HG03095 (cell line): ENCODE results near the gene HAS3.
A peak's percentile ranks its signal among the peaks of the same experiment; 100 is the strongest.
"Not testable (repeated sequence)": the region's sequence is repeated elsewhere in the genome, so short reads cannot be mapped to it uniquely, and the experiment has no call there.

Experiments used
- ATAC-seq: cut with Tn5 transposase; IDR thresholded peaks from one replicate; pipeline ENCODE4 v1.9.1; 2021; ENCODE audit warnings: moderate library complexity; ENCODE audit not compliant: unreplicated experiment

HAS3 gene

GRCh38 chr16:69115837-69116236, 10.4 kb downstream of the HAS3 start:
- ATAC-seq = no peak

GRCh38 chr16:69116256-69116875, 10.9 kb downstream of the HAS3 start:
- ATAC-seq = no peak

GRCh38 chr16:69116906-69117305, 11.5 kb downstream of the HAS3 start:
- no peak for ATAC-seq

DNA sequence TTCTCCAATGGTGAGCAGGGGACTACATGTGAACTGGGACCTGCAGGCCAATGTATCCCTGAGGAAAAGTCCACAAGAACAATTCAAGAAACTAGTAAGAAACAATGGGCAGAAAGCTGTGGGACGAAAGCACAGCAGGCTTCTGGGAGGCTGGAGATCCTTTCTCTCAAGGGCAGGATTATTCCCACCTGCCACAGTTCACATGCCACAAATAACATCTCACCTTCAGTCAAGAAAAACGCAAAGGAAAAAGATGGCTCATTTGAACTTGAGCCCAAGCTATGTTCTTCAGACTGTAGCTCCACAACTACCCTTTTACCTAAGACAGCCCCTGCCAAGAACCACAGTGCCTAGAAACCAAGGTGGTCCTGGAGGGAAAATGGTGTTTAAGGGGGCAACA, 13.0 kb downstream of the HAS3 start:
- ATAC-seq = no peak

GRCh38 chr16:69118994-69119393, 13.5 kb downstream of the HAS3 start:
- no peak for ATAC-seq

DNA sequence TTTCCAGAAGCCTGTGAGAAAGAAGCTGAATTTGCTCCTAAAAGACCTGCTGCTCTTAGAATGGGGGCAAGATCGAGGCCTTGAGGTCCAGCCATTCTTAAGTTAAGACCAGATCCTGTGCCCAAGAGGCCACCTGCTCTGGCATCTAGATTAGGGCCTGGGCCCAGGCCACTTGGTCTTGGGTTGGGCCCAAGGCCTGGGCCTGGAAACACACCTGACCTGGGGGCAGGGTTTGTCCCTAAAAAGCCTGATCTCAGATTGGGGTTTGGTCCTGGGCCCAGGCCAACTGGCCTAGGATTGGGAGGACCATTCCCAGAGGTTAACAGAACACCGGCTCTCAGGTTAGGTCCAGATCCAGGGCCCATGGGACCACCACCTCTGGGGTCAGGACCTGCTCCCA, 14.1 kb downstream of the HAS3 start:
- ATAC-seq = no peak

DNA sequence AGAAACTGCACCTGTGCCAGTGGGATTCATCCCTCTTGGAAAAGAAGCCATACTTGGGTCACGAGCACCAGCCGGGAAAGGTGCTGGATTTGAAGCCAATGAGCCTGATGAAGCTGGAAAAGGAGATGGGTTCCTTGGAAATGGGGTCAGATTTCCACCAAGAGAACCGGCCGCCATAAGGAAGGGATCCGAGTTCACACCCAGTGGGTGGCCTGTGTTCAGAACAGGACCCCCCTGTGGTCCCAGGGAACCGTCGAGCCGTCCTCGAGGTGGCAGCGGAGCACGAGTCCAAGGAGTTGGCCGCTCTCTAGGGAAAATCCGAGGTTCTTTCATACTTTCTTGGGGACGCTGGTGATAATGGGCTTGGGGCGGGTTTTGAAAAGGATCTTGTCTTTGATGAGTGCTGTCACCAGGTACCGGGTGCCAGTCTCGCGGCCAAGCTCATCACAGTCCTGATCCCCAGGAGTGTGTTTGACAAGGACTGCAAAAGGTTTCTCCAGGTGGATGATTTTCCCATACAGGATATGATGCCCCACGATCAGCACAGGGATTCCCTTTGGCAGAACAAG, 14.7 kb downstream of the HAS3 start:
- no peak for ATAC-seq

- no peak for ATAC-seq
Observed at GRCh38 chr16:69123910-69124309, 18.5 kb downstream of the HAS3 start.

GRCh38 chr16:69124406-69124805, 19.0 kb downstream of the HAS3 start:
- not testable (repeated sequence) for ATAC-seq

DNA sequence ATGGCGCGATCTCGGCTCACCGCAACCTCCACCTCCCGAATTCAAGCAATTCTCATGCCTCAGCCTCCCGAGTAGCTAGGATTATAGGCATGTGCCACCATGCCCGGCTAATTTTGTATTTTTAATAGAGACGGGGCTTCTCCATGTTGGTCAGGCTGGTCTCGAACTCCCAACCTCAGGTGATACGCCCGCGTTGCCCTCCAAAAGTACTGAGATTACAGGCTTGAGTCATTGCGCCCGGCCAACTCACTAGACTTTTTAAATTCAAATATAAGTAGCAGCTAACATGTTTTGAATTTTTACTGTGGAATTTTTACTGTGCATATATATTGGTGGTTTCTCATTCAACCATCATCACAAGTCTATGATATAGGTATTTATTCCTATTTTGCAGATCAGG, 19.5 kb downstream of the HAS3 start:
- not testable (repeated sequence) for ATAC-seq

DNA sequence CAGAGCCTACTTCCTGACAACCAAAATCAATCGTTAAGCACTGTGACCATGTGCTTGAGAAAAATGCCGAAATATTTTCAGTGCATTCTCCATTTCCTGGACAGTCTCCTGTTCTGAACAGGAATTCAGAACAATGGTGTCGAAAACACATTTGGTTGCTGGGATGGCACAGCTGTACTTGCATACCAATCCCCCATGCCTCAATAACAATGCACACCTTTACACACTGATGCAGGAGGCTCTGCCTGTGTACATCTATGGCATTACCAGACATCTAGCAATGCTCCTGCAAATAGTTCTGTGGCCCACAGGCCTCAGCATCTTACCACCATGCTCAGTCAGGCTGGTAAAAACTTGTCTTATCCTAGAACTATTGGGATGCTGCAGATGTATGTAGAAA, 20.8 kb downstream of the HAS3 start:
- ATAC-seq = no peak

DNA sequence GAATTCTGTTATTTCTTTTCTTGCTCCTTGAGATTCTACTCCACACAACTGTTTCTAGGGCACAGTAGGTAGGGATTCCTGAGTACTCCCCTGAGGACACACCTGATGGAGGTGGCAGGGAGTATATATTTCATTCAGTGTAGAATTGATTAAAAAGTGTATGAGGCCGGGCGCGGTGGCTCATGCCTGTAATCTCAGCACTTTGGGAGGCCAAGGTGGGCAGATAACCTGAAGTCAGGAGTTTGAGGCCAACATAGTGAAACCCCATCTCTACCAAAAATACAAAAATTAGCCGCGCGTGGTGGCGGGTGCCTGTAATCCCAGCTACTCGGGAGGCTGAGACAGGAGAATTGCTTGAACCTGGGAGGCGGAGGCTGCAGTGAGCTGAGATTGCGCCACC, 21.3 kb downstream of the HAS3 start:
- ATAC-seq = not testable (repeated sequence)

- no peak for ATAC-seq
Observed at GRCh38 chr16:69127966-69128510, 22.6 kb downstream of the HAS3 start.

GRCh38 chr16:69130461-69130860, 25.0 kb downstream of the HAS3 start:
- no peak for ATAC-seq

GRCh38 chr16:69131167-69131838, 25.9 kb downstream of the HAS3 start:
- ATAC-seq = no peak

GRCh38 chr16:69131839-69132423, 26.5 kb downstream of the HAS3 start:
- ATAC-seq = peak; percentile 34

GRCh38 chr16:69132424-69133252, 27.2 kb downstream of the HAS3 start, which contains the start of the genes CHTF8 and UTP4:
Gene CHTF8, minus strand, starts transcription at chr16:69132588. Its CDS starts 11,130 bp downstream, at chr16:69121458.
Gene UTP4, plus strand, starts transcription at chr16:69132649. Its CDS starts 811 bp downstream, at chr16:69133460.
- peak; percentile 81 for ATAC-seq

GRCh38 chr16:69133373-69133954, 28.0 kb downstream of the HAS3 start:
- ATAC-seq = no peak

- no peak for ATAC-seq
Observed at GRCh38 chr16:69138608-69139007, 33.2 kb downstream of the HAS3 start.

- ATAC-seq = not testable (repeated sequence)
Observed at GRCh38 chr16:69139464-69139863, 34.0 kb downstream of the HAS3 start.
